GM10266 (cell line): ENCODE measurements around the gene NTPCR.

Experiments
- DNase-seq: peaks from one replicate; pipeline ENCODE4 v3.0.0; 2012; ENCODE audit errors: extremely low spot score
- CTCF ChIP-seq: IDR thresholded peaks from 2 replicates; pipeline ENCODE4 v1.5.1; 2012; ENCODE audit warnings: mild to moderate bottlenecking, low read depth; ENCODE audit not compliant: control insufficient read depth, insufficient read depth; ENCODE audit errors: missing control alignments

The NTPCR gene

DNA sequence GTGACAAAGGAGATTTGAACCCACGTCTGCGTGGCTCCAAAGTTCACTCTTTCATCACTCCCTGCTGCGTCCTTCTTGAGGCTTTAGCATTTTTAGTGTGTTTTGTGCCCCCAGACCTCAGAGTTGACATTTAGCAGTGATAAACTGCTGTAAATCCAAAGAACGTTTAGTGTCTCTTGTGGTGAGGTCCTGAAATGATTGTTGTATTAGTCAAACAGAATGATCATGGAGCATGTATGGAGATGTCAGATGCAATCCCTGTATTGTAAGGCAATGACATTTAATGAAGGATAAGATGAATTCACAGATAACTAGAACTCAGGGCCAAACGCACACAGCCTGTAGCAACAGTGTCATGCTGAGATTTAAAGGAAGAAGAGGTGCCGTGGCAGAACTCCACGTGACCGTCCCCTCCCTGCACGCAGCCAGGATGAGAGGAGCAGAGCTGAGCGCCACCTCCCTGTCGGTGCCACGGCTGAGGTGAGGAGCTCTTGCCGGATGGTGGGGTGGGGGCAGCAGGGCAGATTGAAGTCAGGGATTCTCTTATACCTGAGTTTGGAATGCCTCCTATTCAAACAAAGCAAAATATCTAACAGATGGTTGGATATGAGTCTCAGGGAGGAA lies 30.1 kb downstream of the NTPCR start:
- no peak for DNase-seq
- TF ChIP-seq CTCF: no peak

DNA sequence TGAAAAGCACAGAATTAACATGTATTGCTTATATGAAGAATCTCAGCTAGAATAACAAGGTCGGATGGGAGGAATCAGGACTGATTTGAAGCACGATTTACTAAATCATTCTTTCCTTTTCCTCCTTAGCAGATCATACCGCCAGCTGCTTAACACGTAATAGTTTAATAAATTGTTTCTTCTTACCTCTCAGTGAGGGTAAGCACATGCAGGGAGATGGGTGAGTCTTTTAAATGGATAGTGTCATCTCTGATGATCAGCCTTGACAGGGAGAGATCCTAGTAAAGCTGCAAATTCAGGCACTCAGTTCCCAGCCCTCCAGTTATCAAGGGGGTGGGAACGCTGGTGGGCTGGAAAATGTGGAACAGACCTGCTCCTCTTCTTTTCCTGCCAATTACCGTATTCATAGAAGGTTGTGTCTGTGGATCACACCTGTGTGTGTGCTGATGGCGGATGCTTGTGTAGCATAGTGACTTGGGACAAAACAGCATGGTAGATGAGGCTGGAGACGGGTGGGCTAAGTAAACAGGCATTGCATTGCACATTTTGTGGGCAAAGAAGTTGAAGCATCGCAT lies 30.7 kb downstream of the NTPCR start:
- TF ChIP-seq CTCF: no peak

GRCh38 chr1:232982238-232982944 lies 32.0 kb downstream of the NTPCR start:
- DNase-seq: no peak
- no peak for TF ChIP-seq CTCF

More for the DNA sequence above, 30.7 kb downstream of the NTPCR start:
- no peak for DNase-seq

- DNase-seq: no peak
- no peak for TF ChIP-seq CTCF
Measured at GRCh38 chr1:232983375-232983774, 33.0 kb downstream of the NTPCR start.

- TF ChIP-seq CTCF: no peak
- no peak for DNase-seq
Measured at GRCh38 chr1:232983817-232984567, 33.6 kb downstream of the NTPCR start.

- no peak for TF ChIP-seq CTCF
Measured at GRCh38 chr1:232984577-232985425, 34.4 kb downstream of the NTPCR start.

More at GRCh38 chr1:232984577-232985425, 34.4 kb downstream of the NTPCR start:
- DNase-seq: no peak
